ENCODE data around the gene RBP5. TPM values are rescaled to one million over a fixed set of nuclear protein-coding genes. Genes with fewer than 3 reads are reported as not detected.
"Not testable (repeated sequence)": the region's sequence is repeated elsewhere in the genome, so short reads cannot be mapped to it uniquely, and the experiment has no call there.

The RBP5 gene
- total RNA-seq, 1 experiment from 2014 or later: 2.3 TPM

DNA sequence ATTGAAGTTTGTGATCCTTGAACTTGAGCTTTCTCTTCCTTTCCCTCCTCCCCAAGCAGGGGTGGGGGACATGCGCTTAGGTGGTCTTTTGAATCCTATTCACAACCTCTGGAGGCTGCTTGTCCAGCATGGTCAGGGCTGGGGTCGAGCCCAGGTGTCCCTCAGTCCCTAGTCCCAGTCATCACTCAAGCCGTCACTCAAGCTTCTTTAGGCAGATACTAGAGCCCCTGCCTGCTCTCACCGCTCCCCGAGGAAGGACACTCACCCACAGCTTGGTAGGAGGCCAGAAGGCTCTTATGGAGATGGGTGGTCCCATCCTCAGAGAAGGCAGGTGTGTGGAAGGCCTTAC, 19.1 kb downstream of the RBP5 start:
- TF ChIP-seq, protein P1, sequence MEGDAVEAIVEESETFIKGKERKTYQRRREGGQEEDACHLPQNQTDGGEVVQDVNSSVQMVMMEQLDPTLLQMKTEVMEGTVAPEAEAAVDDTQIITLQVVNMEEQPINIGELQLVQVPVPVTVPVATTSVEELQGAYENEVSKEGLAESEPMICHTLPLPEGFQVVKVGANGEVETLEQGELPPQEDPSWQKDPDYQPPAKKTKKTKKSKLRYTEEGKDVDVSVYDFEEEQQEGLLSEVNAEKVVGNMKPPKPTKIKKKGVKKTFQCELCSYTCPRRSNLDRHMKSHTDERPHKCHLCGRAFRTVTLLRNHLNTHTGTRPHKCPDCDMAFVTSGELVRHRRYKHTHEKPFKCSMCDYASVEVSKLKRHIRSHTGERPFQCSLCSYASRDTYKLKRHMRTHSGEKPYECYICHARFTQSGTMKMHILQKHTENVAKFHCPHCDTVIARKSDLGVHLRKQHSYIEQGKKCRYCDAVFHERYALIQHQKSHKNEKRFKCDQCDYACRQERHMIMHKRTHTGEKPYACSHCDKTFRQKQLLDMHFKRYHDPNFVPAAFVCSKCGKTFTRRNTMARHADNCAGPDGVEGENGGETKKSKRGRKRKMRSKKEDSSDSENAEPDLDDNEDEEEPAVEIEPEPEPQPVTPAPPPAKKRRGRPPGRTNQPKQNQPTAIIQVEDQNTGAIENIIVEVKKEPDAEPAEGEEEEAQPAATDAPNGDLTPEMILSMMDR (IDR thresholded peaks at IDR 0.05; ENCODE audit: unreplicated experiment): no peak
- H3K27me3 Mint-ChIP-seq (ENCODE audit: unreplicated experiment): no peaks in the 10 kb centered on the region
- H3K9me3 Mint-ChIP-seq (ENCODE audit: low read depth, unreplicated experiment): peaks cover 8% of the 10 kb centered on the region
- H3K4me1 Mint-ChIP-seq (ENCODE audit: low read depth, unreplicated experiment): peaks cover 17% of the 10 kb centered on the region
- peak overlapping the region; percentile 59 for H3K27ac Mint-ChIP-seq (ENCODE audit: unreplicated experiment)
- BruUV-seq (replicated peaks): no TSS peak
- intact Hi-C loops (cut with micrococcal nuclease; ENCODE audit: unreplicated experiment): loop anchor here (1.0 kb wide), 1 partner anchor 49 kb away; the partner anchor contains the start of gene C1S
- H3K4me3 Mint-ChIP-seq (ENCODE audit: low read depth, unreplicated experiment): peak overlapping the region; percentile 94
- H3K36me3 Mint-ChIP-seq (ENCODE audit: insufficient read depth, unreplicated experiment): peaks cover 36% of the 10 kb centered on the region
- DNase-seq: no peak
- CTCF ChIA-PET: interaction anchor here (2.2 to 3.3 kb wide), 2 partner anchors 49 to 164 kb away, joined by 10 to 26 read pairs; partner anchors contain the start of genes C12orf57, C1S and RNU7-1

DNA sequence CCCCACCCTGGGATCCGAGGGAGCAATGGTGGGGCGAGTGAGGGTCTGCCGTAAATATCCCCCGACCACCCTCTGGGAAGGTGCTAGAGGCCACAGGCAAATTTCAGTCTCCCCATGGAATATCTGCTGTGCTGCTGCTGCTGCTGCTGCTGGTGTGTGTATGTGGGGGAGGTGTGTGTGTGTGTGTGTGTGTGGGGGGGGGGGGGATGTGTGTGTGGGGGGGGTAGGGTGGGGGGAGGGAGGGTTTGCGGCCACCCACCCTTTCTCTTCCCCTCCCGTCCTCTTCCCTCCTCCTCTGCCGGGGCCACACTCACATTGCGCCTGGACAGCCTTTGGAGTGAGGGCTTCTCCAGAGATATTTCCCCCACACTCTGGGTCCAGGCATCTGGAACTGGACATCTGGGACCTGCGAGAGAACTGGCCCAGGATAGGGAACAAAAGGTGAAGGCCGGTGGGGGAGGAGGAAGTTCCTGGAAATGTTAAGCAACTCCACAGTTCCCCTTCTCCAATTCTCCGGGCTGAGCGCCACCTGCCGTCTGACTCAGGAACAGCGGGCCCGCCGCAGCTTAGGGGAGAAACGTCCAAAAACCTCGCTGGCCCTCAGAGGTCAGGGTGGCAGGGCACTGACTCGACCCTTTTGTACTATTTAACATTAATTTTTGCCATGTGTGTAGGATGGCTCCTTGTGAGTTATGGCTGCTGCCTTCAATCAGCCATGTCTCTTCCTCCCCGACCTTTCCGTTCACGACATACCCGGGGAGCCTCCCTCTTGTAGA, 19.7 kb downstream of the RBP5 start, which contains the start of gene C1RL:
C1RL (minus strand) TSS at position 419 of the 776 bp plus-strand sequence; CDS start at position 385, 34 bp downstream.
- Mint-ChIP-seq H3K4me1 (ENCODE audit: low read depth, unreplicated experiment) (peaks cover 17% of the 10 kb centered on the region), H3K36me3 (ENCODE audit: insufficient read depth, unreplicated experiment) (peaks cover 31% of the 10 kb centered on the region), H3K27ac (ENCODE audit: unreplicated experiment) (peak within 1 kb of the TSS; percentile 59), H3K27me3 (ENCODE audit: unreplicated experiment) (no peaks in the 10 kb centered on the region), H3K4me3 (ENCODE audit: low read depth, unreplicated experiment) (peak within 1 kb of the TSS; percentile 94), H3K9me3 (ENCODE audit: low read depth, unreplicated experiment) (peaks cover 8% of the 10 kb centered on the region)
- CTCF ChIA-PET: interaction anchor here (0.9 to 3.3 kb wide), 6 partner anchors 13 to 164 kb away, joined by 3 to 26 read pairs (median 5); partner anchors contain the start of genes C12orf57, C1S, CLSTN3 and RNU7-1
- TF ChIP-seq, protein P1 (IDR thresholded peaks at IDR 0.05; ENCODE audit: unreplicated experiment): peak; percentile 89
- intact Hi-C loops (cut with micrococcal nuclease; ENCODE audit: unreplicated experiment): loop anchor here (1.0 kb wide), 1 partner anchor 49 kb away; the partner anchor contains the start of gene C1S
- BruUV-seq (replicated peaks): TSS peak; percentile 34
- DNase-seq: peak; percentile 92

DNA sequence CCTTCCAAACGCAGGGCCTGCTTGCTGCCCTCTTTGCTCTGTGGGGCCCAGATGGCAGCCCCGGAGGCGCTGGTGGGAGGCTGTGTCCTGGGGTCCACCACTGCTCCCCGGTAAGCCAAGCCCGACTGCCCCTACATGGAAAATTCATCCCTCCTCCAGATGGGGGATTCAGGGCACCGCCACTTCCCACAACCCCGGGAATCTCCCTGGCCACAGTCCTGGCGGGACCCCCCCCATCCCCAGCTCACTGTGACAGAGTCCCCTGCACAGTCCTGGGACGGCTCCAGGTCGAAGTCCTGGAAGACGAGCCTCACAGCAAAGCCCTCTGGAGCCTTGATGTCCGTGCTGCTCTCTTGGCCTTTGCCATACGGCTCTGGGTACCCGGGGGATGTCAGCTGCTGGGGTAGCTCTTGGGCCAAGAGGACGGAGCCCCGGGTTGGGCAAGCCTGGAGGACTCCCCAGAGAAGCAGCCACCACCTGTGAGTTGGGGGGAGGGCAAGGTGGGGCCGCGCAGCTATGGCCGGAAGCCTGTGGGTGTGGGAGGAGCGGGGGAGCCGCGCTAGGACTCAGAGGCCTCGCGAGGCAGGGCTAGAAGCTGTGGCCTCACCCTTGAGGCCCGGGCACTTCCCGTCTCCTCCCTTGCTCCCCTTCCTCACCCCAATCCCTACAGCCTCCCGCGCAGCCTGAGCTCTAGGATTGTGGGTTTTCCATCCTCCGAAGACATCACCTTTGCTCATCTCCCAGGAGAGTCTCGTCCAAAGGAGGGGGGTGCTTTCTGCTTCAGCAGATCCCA, 20.5 kb downstream of the RBP5 start:
- peaks cover 17% of the 10 kb centered on the region for H3K4me1 Mint-ChIP-seq (ENCODE audit: low read depth, unreplicated experiment)
- BruUV-seq (replicated peaks): no TSS peak
- CTCF ChIA-PET: interaction anchor here (0.9 to 3.3 kb wide), 6 partner anchors 13 to 163 kb away, joined by 3 to 26 read pairs (median 5); partner anchors contain the start of genes C12orf57, C1S, CLSTN3 and RNU7-1
- peaks cover 8% of the 10 kb centered on the region for H3K9me3 Mint-ChIP-seq (ENCODE audit: low read depth, unreplicated experiment)
- peak overlapping the region; percentile 94 for H3K4me3 Mint-ChIP-seq (ENCODE audit: low read depth, unreplicated experiment)
- peak; percentile 82 for DNase-seq
- TF ChIP-seq, protein P1 (IDR thresholded peaks at IDR 0.05; ENCODE audit: unreplicated experiment): no peak
- peak overlapping the region; percentile 59 for H3K27ac Mint-ChIP-seq (ENCODE audit: unreplicated experiment)
- intact Hi-C loops (cut with micrococcal nuclease; ENCODE audit: unreplicated experiment): no loop called here
- H3K27me3 Mint-ChIP-seq (ENCODE audit: unreplicated experiment): no peaks in the 10 kb centered on the region
- H3K36me3 Mint-ChIP-seq (ENCODE audit: insufficient read depth, unreplicated experiment): peaks cover 29% of the 10 kb centered on the region

DNA sequence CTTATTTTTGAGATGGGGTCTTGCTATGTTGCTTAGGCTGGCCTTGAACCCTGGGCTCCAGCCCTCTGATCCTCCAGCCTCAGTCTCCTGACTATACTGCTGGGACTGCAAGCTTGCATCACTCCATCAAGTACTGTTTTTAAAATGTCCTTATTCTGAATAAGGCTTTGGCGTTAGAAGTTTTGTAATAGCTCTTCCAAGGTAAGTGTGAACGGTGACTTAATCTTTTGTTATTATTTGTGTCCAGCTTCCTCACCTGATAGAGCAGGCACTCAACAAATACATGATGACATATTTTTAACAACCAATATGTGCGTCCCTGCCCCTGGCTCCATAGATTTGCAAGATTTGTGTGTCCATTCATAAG, 21.1 kb downstream of the RBP5 start:
- TF ChIP-seq, protein P1 (IDR thresholded peaks at IDR 0.05; ENCODE audit: unreplicated experiment): no peak
- peaks cover 17% of the 10 kb centered on the region for H3K4me1 Mint-ChIP-seq (ENCODE audit: low read depth, unreplicated experiment)
- intact Hi-C loops (cut with micrococcal nuclease; ENCODE audit: unreplicated experiment): no loop called here
- no TSS peak for BruUV-seq (replicated peaks)
- DNase-seq: no peak
- CTCF ChIA-PET: interaction anchor here (0.6 to 3.3 kb wide), 6 partner anchors 12 to 162 kb away, joined by 3 to 26 read pairs (median 5); partner anchors contain the start of genes C12orf57, C1S, CLSTN3 and RNU7-1
- peak overlapping the region; percentile 94 for H3K4me3 Mint-ChIP-seq (ENCODE audit: low read depth, unreplicated experiment)
- peaks cover 8% of the 10 kb centered on the region for H3K9me3 Mint-ChIP-seq (ENCODE audit: low read depth, unreplicated experiment)
- H3K27ac Mint-ChIP-seq (ENCODE audit: unreplicated experiment): peak overlapping the region; percentile 59
- H3K36me3 Mint-ChIP-seq (ENCODE audit: insufficient read depth, unreplicated experiment): peaks cover 29% of the 10 kb centered on the region
- no peaks in the 10 kb centered on the region for H3K27me3 Mint-ChIP-seq (ENCODE audit: unreplicated experiment)

DNA sequence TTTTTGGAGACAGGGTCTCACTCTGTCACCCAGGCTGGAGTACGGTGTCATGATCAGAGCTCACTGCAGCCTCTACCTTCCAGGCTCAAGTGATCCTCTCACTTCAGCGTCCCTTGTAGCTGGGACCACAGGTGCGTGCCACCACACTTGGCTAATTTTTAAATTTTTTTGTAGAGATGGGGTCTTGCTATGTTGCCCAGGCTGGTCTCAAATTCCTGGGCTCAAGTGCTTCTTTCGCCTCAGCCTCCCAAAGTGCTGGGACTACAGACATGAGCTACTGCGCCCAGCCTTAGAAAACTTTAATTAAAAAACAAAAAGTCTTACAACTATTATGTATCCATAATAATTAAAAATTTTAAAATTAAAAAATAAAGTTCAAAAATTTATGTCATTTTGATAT, 21.5 kb downstream of the RBP5 start:
- BruUV-seq (replicated peaks); intact Hi-C loops (cut with micrococcal nuclease; ENCODE audit: unreplicated experiment); H3K27ac Mint-ChIP-seq (ENCODE audit: unreplicated experiment); H3K27me3 Mint-ChIP-seq (ENCODE audit: unreplicated experiment); H3K9me3 Mint-ChIP-seq (ENCODE audit: low read depth, unreplicated experiment); DNase-seq: not testable (repeated sequence)
- peaks cover 17% of the 10 kb centered on the region for H3K4me1 Mint-ChIP-seq (ENCODE audit: low read depth, unreplicated experiment)
- CTCF ChIA-PET: interaction anchor here (0.6 to 3.3 kb wide), 4 partner anchors 12 to 162 kb away, joined by 3 to 26 read pairs (median 8); partner anchors contain the start of genes C12orf57, C1S and RNU7-1
- H3K4me3 Mint-ChIP-seq (ENCODE audit: low read depth, unreplicated experiment): peak overlapping the region; percentile 94
- peaks cover 29% of the 10 kb centered on the region for H3K36me3 Mint-ChIP-seq (ENCODE audit: insufficient read depth, unreplicated experiment)

Data from Calu3 (cell line).